B cell (primary cell): Measurements from ENCODE around the gene STRADA. TPM values are rescaled to one million over a fixed set of nuclear protein-coding genes. Genes with fewer than 3 reads are reported as not detected.

ENCODE experiments used
- ATAC-seq: fragments of 200-7000 bp; cut with Tn5 transposase; one replicate; pipeline ENCODE4 v1.10.0; 2021; ENCODE audit warnings: low read depth, mild to moderate bottlenecking, moderate number of reproducible peaks, moderate library complexity
- CTCF ChIA-PET: fragments of 350-600 bp; sonication (Branson Sonifier 250); formaldehyde crosslinking; loops from one replicate; lab custom pipeline; 2021; ENCODE audit warnings: antibody characterized with exemption, inconsistent platforms; lab: Charles Lee
- POLR2A ChIA-PET: fragments of 350-600 bp; sonication (Branson Sonifier 250); formaldehyde crosslinking; loops from one replicate; lab custom pipeline; 2021; ENCODE audit warnings: antibody characterized with exemption; lab: Charles Lee
- DNase-seq: peaks from one replicate; pipeline ENCODE4 v3.0.0; 2013
- H2AFZ ChIP-seq: 2 replicates; pipeline ENCODE4 v1.6.1; 2012; ENCODE audit warnings: mild to moderate bottlenecking, low read depth, low read length; ENCODE audit not compliant: insufficient read depth, poor library complexity, severe bottlenecking
- H3K27ac ChIP-seq, 2 donors: 1 replicate in 1 of 2; 2 replicates in 1 of 2; pipeline ENCODE4 v1.5.1; 2012 to 2013; ENCODE audit warnings: low read length in 2 of 2, mild to moderate bottlenecking in 2 of 2, moderate library complexity in 1 of 2
- H3K27me3 ChIP-seq, 4 experiments: fragments of 200-600 bp in 1 of 4; sonication (generic) in 1 of 4; replicated peaks in 1 of 4; 1 replicate in 2 of 4; 2 replicates in 2 of 4; pipeline versions ENCODE4 v1.6.1 to v1.7.0; 2013 to 2016; ENCODE audit warnings: low read length in 3 of 4, mild to moderate bottlenecking in 2 of 4, mixed read lengths in 1 of 4, moderate library complexity in 1 of 4; ENCODE audit not compliant: insufficient read depth in 4 of 4, control insufficient read depth in 3 of 4; ENCODE audit errors: control extremely low read depth in 1 of 4
- H3K36me3 ChIP-seq, 2 experiments: replicated peaks in 1 of 2; 1 replicate in 1 of 2; 2 replicates in 1 of 2; pipeline versions ENCODE4 v1.6.1 to v1.7.1; 2013; ENCODE audit warnings: low read length in 1 of 2; ENCODE audit not compliant: insufficient read depth in 2 of 2, control insufficient read depth in 1 of 2; ENCODE audit errors: control extremely low read depth in 1 of 2, extremely low read depth in 1 of 2
- H3K4me1 ChIP-seq, 2 donors: fragments of 200-600 bp in 1 of 2; sonication (generic) in 1 of 2; 1 replicate in 1 of 2; 2 replicates in 1 of 2; pipeline versions ENCODE4 v1.5.1 to v1.6.1; 2013 to 2017; ENCODE audit warnings: low read length in 2 of 2; ENCODE audit not compliant: control insufficient read depth in 2 of 2, insufficient read depth in 2 of 2
- H3K4me2 ChIP-seq: replicated peaks from 2 replicates; pipeline ENCODE3; 2012; ENCODE audit warnings: mild to moderate bottlenecking, low read depth, low read length; ENCODE audit not compliant: poor library complexity, severe bottlenecking
- H3K4me3 ChIP-seq, 5 experiments: fragments of 200-600 bp in 1 of 5; sonication (generic) in 1 of 5; 1 replicate in 3 of 5; 2 replicates in 2 of 5; pipeline versions ENCODE4 v1.5.1 to v1.7.0; 2011 to 2016; ENCODE audit warnings: low read length in 4 of 5, mild to moderate bottlenecking in 4 of 5, low read depth in 2 of 5, control low read depth in 1 of 5, moderate library complexity in 1 of 5; ENCODE audit not compliant: insufficient read depth in 1 of 5; ENCODE audit errors: control extremely low read depth in 1 of 5, extremely low read depth in 1 of 5
- H3K79me2 ChIP-seq: fragments of 200-600 bp; sonication (generic); one replicate; pipeline ENCODE4 v1.6.0; 2016; ENCODE audit warnings: low read length; ENCODE audit not compliant: control insufficient read depth, insufficient read depth
- H3K9ac ChIP-seq: fragments of 200-600 bp; sonication (generic); 2 replicates; pipeline ENCODE4 v1.6.1; 2017; ENCODE audit warnings: mild to moderate bottlenecking, low read length, moderate library complexity
- H3K9me3 ChIP-seq, 3 donors: one replicate each; pipeline versions ENCODE4 v1.6.1 to v1.7.1; 2013; ENCODE audit warnings: low read length in 2 of 3; ENCODE audit not compliant: control insufficient read depth in 2 of 3, insufficient read depth in 1 of 3; ENCODE audit errors: control extremely low read depth in 1 of 3
- H4K20me1 ChIP-seq: 2 replicates; pipeline ENCODE4 v1.6.0; 2012; ENCODE audit warnings: mild to moderate bottlenecking, low read length; ENCODE audit not compliant: insufficient read depth, control insufficient read depth, poor library complexity, severe bottlenecking
- H3K27ac Mint-ChIP-seq: one replicate; pipeline ENCODE4 v1.8.0; 2021; ENCODE audit warnings: mixed read lengths
- H3K27me3 Mint-ChIP-seq: one replicate; pipeline ENCODE4 v1.8.0; 2021; ENCODE audit warnings: mixed read lengths
- H3K4me1 Mint-ChIP-seq: one replicate; pipeline ENCODE4 v1.8.0; 2021; ENCODE audit warnings: mixed read lengths
- H3K4me3 Mint-ChIP-seq: one replicate; pipeline ENCODE4 v1.8.0; 2021; ENCODE audit warnings: mixed read lengths
- H3K9me3 Mint-ChIP-seq: one replicate; pipeline ENCODE4 v1.8.0; 2022; ENCODE audit warnings: mixed read lengths; ENCODE audit not compliant: insufficient read depth
- EZH2 ChIP-seq: IDR thresholded peaks from 2 replicates; pipeline ENCODE4 v1.6.1; 2012; ENCODE audit warnings: borderline replicate concordance, low read depth, mild to moderate bottlenecking, moderate library complexity, low read length; ENCODE audit not compliant: insufficient read depth, poor library complexity, severe bottlenecking
- WGBS: methylation state at CpG from one replicate; pipeline ENCODE4 v1.1.5; 2013; ENCODE audit warnings: missing lambda C conversion rate; ENCODE audit not compliant: insufficient coverage; 5-methylcytosine and 5-hydroxymethylcytosine counted together
- intact Hi-C: fragments of 100-400 bp; cut with micrococcal nuclease; formaldehyde crosslinking; loops from one replicate; pipeline ENCODE4 v1.10.0; 2022
- polyA plus RNA-seq: library from polyadenylated mRNA; depleted of rRNA; stranded (reverse); fragments of >200 nt; gene quantifications from 2 replicates; pipeline ENCODE4 v1.2.3, GENCODE V29; 2012
- total RNA-seq, 2 donors: library from RNA; stranded (reverse); fragments of 120-200 nt in 1 of 2; gene quantifications; 1 replicate in 1 of 2; 2 replicates in 1 of 2; pipeline versions ENCODE4 v1.2.3 to v1.2.4, GENCODE V29; 2013 to 2022
- TF ChIP-seq, protein P1 (sequence below): fragments of 200-600 bp; IDR thresholded peaks from one replicate; pipeline ENCODE4 v1.8.0; 2022; ENCODE audit warnings: antibody characterized with exemption, mild to moderate bottlenecking

STRADA gene
- total and polyA plus RNA-seq, 2 donors (not counting 1 experiment from before 2014, with no cell fraction given), result 48.1 to 93.2 TPM

DNA sequence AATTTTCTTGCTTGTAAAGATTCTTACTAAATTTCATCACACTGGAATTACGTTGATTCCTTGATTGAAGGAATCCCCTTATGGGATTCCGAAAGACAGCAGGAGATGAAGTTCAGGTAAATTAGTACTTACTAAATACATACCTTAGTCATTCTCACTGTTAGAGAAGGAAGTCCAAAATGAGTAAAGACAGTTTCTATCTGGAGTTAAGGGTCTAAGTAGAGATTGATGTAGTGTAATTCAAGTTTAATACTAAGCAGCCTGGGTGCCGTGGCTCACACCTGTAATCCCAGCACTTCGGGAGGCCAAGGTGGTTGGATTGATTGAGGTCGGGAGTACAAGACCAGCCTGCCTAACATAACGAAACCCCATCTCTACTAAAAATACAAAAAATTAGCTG, 41.9 kb upstream of the STRADA start:
- ChIA-PET POLR2A (no interaction called here), CTCF (interaction anchor here (2.0 kb wide), 1 partner anchor 9 kb away, joined by 6 read pairs; the partner anchor contains the start of genes CCDC47 and DDX42)
- no peak for TF ChIP-seq EZH2
- TF ChIP-seq, protein P1, sequence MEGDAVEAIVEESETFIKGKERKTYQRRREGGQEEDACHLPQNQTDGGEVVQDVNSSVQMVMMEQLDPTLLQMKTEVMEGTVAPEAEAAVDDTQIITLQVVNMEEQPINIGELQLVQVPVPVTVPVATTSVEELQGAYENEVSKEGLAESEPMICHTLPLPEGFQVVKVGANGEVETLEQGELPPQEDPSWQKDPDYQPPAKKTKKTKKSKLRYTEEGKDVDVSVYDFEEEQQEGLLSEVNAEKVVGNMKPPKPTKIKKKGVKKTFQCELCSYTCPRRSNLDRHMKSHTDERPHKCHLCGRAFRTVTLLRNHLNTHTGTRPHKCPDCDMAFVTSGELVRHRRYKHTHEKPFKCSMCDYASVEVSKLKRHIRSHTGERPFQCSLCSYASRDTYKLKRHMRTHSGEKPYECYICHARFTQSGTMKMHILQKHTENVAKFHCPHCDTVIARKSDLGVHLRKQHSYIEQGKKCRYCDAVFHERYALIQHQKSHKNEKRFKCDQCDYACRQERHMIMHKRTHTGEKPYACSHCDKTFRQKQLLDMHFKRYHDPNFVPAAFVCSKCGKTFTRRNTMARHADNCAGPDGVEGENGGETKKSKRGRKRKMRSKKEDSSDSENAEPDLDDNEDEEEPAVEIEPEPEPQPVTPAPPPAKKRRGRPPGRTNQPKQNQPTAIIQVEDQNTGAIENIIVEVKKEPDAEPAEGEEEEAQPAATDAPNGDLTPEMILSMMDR, result no peak
- Histone ChIP-seq H3K4me3 (no peak overlapping the region), H3K9ac (no peak overlapping the region), H3K9me3 (no peaks in the 10 kb centered on the region), H3K79me2 (peaks cover 94% of the 10 kb centered on the region), H3K4me2 (no peak overlapping the region), H3K4me1 (peaks cover 0 to 6% of the 10 kb centered on the region in 2 donors), H3K27ac (no peak overlapping the region), H3K36me3 (peaks cover 15 to 50% of the 10 kb centered on the region in 2 experiments), H2AFZ (no peak overlapping the region), H3K27me3 (no peaks in the 10 kb centered on the region), H4K20me1 (peaks cover 59% of the 10 kb centered on the region)
- WGBS, result no CpG with 5 or more reads among the region's 6 CpGs
- Mint-ChIP-seq H3K4me1 (peaks cover 41% of the 10 kb centered on the region), H3K9me3 (no peaks in the 10 kb centered on the region), H3K4me3 (no peak overlapping the region), H3K27me3 (no peaks in the 10 kb centered on the region), H3K27ac (peak overlapping the region; percentile 26)
- intact Hi-C loops, result no loop called here
- DNase-seq (no peak), ATAC-seq (no peak)

DNA sequence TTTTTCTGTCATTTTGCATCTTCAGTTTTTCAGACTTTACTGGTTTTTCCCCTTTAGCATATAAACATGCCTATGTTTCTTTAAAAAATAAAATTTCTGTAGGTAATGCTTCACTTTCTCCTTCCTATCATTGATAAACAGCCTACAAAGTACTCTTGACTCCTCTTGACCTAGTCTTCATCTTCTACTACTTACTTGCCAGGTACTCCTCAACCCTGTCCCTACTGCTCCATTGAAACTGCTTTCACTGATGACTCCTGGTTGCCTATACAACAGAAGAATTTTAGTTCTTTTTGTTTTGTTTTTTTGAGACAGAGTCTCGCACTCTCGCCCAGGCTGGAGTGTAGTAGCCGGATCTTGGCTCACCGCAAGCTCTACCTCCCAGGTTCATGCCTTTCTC, 39.3 kb upstream of the STRADA start:
- Mint-ChIP-seq H3K9me3 (no peaks in the 10 kb centered on the region), H3K4me3 (no peak overlapping the region), H3K27ac (no peak overlapping the region), H3K27me3 (no peaks in the 10 kb centered on the region), H3K4me1 (peaks cover 54% of the 10 kb centered on the region)
- ChIA-PET CTCF (interaction anchor here (0.7 kb wide), 1 partner anchor 68 kb away, joined by 3 read pairs; no protein-coding TSS in a partner anchor), POLR2A (no interaction called here)
- Histone ChIP-seq H3K36me3 (peaks cover 14 to 51% of the 10 kb centered on the region in 2 experiments), H3K9me3 (no peaks in the 10 kb centered on the region), H4K20me1 (peaks cover 79% of the 10 kb centered on the region), H3K4me1 (peaks cover 3 to 11% of the 10 kb centered on the region in 2 donors), H3K4me3 (no peak overlapping the region), H3K4me2 (no peak overlapping the region), H2AFZ (no peak overlapping the region), H3K27ac (no peak overlapping the region), H3K27me3 (no peaks in the 10 kb centered on the region), H3K9ac (no peak overlapping the region), H3K79me2 (peaks cover 99% of the 10 kb centered on the region)
- intact Hi-C loops, result no loop called here
- 100% methylated on average over 2 of the region's 4 CpGs for WGBS
- DNase-seq, result no peak
- ATAC-seq, result no peak
- TF ChIP-seq EZH2, result no peak
- TF ChIP-seq, protein P1, result no peak
